Mesendoderm (in vitro differentiated cells): ENCODE data around the gene UBXN11.

Experiments
- DNase-seq: peaks from one replicate; pipeline ENCODE4 v3.0.0; 2013
- H2AK5ac ChIP-seq: 2 replicates; pipeline ENCODE4 v1.6.1; 2013; ENCODE audit warnings: low read length, inconsistent platforms
- H2BK120ac ChIP-seq: 2 replicates; pipeline ENCODE4 v1.6.1; 2013; ENCODE audit warnings: low read depth, mild to moderate bottlenecking, low read length, moderate library complexity, mixed read lengths
- H2BK15ac ChIP-seq: replicated peaks from 2 replicates; pipeline ENCODE4 v1.6.1; 2013; ENCODE audit warnings: low read depth, mild to moderate bottlenecking, moderate library complexity
- H2BK5ac ChIP-seq: 2 replicates; pipeline ENCODE4 v1.6.1; 2013; ENCODE audit warnings: low read length, inconsistent platforms
- H3K18ac ChIP-seq: 2 replicates; pipeline ENCODE4 v1.6.1; 2013; ENCODE audit warnings: mild to moderate bottlenecking, low read length, mixed read lengths
- H3K23ac ChIP-seq: one replicate; pipeline ENCODE4 v1.6.1; 2013; ENCODE audit warnings: low read length
- H3K27ac ChIP-seq: 2 replicates; pipeline ENCODE4 v1.5.1; 2013; ENCODE audit warnings: low read depth, mild to moderate bottlenecking, inconsistent platforms, low read length, moderate library complexity
- H3K27me3 ChIP-seq: 2 replicates; pipeline ENCODE4 v1.6.1; 2013; ENCODE audit warnings: low read length, control low read depth, mild to moderate bottlenecking, inconsistent platforms; ENCODE audit not compliant: insufficient read depth, poor library complexity
- H3K36me3 ChIP-seq: 2 replicates; pipeline ENCODE4 v1.6.1; 2013; ENCODE audit warnings: low read length, inconsistent platforms; ENCODE audit not compliant: control insufficient read depth, insufficient read depth
- H3K4ac ChIP-seq: one replicate; pipeline ENCODE4 v1.6.1; 2013; ENCODE audit warnings: low read depth, mild to moderate bottlenecking, low read length, moderate library complexity
- H3K4me1 ChIP-seq: 2 replicates; pipeline ENCODE4 v1.6.1; 2013; ENCODE audit warnings: low read depth, low read length, inconsistent platforms; ENCODE audit not compliant: control insufficient read depth
- H3K4me2 ChIP-seq: 2 replicates; pipeline ENCODE4 v1.6.1; 2013; ENCODE audit warnings: low read length
- H3K4me3 ChIP-seq: 2 replicates; pipeline ENCODE4 v1.5.1; 2013; ENCODE audit warnings: mild to moderate bottlenecking, low read length
- H3K56ac ChIP-seq: one replicate; pipeline ENCODE4 v1.6.1; 2013; ENCODE audit warnings: low read length
- H3K79me1 ChIP-seq: 2 replicates; pipeline ENCODE4 v1.6.1; 2013; ENCODE audit warnings: low read length, inconsistent platforms
- H3K79me2 ChIP-seq: 2 replicates; pipeline ENCODE4 v1.6.1; 2013; ENCODE audit warnings: mild to moderate bottlenecking, low read length; ENCODE audit not compliant: control insufficient read depth, insufficient read depth
- H3K9ac ChIP-seq: 2 replicates; pipeline ENCODE4 v1.6.1; 2013; ENCODE audit warnings: low read length, inconsistent platforms
- H4K5ac ChIP-seq: one replicate; pipeline ENCODE4 v1.6.1; 2013; ENCODE audit warnings: low read length
- H4K8ac ChIP-seq: one replicate; pipeline ENCODE4 v1.6.1; 2013; ENCODE audit warnings: low read depth, mild to moderate bottlenecking, control low read depth, low read length, moderate library complexity
- WGBS: extraction: QIAGEN DNeasy Blood & Tissue Kit; methylation state at CpG from one replicate; pipeline ENCODE4 v1.1.7; 2013; ENCODE audit warnings: low lambda C conversion rate, missing lambda C conversion rate; ENCODE audit not compliant: insufficient coverage; ENCODE audit errors: extremely low coverage; 5-methylcytosine and 5-hydroxymethylcytosine counted together

The UBXN11 gene

GRCh38 chr1:26281091-26281958 lies 25.1 kb downstream of the UBXN11 start:
- no peak overlapping the region for H3K4me2 ChIP-seq
- H2BK120ac ChIP-seq, result no peak overlapping the region
- no peak overlapping the region for H4K5ac ChIP-seq
- no peak overlapping the region for H3K18ac ChIP-seq
- no peak overlapping the region for H4K8ac ChIP-seq
- H3K9ac ChIP-seq, result peak overlapping the region; percentile 51
- no peak overlapping the region for H3K27ac ChIP-seq
- H3K23ac ChIP-seq, result peak overlapping the region; percentile 29
- no peak overlapping the region for H2BK15ac ChIP-seq
- H2BK5ac ChIP-seq, result no peak overlapping the region
- no peaks in the 10 kb centered on the region for H3K79me2 ChIP-seq
- peak overlapping the region; percentile 91 for H3K56ac ChIP-seq
- H3K36me3 ChIP-seq, result peaks cover 8% of the 10 kb centered on the region
- no CpG with 5 or more reads among the region's 5 CpGs for WGBS
- peaks cover 1% of the 10 kb centered on the region for H3K79me1 ChIP-seq
- H3K4ac ChIP-seq, result no peak overlapping the region
- no peak overlapping the region for H3K4me3 ChIP-seq
- DNase-seq, result no peak
- H3K4me1 ChIP-seq, result peaks cover 13% of the 10 kb centered on the region
- no peaks in the 10 kb centered on the region for H3K27me3 ChIP-seq
- peak overlapping the region; percentile 98 for H2AK5ac ChIP-seq

- Histone ChIP-seq H3K36me3 (peaks cover 12% of the 10 kb centered on the region), H4K5ac (no peak overlapping the region), H3K9ac (peak overlapping the region; percentile 70)
Measured at GRCh38 chr1:26280333-26281042, 25.9 kb downstream of the UBXN11 start.

GRCh38 chr1:26279456-26280332 lies 26.7 kb downstream of the UBXN11 start, which contains the start of gene SH3BGRL3:
TSS of gene SH3BGRL3 (plus strand) at chr1:26280086. CDS start at chr1:26280156, 70 bp downstream.
- peaks cover 1% of the 10 kb centered on the region for H3K79me1 ChIP-seq
- no CpG with 5 or more reads among the region's 66 CpGs for WGBS

More at GRCh38 chr1:26280333-26281042, 25.9 kb downstream of the UBXN11 start:
- Histone ChIP-seq H3K4me1 (peaks cover 13% of the 10 kb centered on the region), H3K27ac (peak overlapping the region; percentile 39), H2AK5ac (peak overlapping the region; percentile 0), H3K79me2 (no peaks in the 10 kb centered on the region), H3K4me2 (peak overlapping the region; percentile 27), H3K56ac (peak overlapping the region; percentile 91), H2BK15ac (no peak overlapping the region), H2BK120ac (no peak overlapping the region), H3K23ac (peak overlapping the region; percentile 75), H3K4ac (no peak overlapping the region), H3K27me3 (no peaks in the 10 kb centered on the region), H3K18ac (peak overlapping the region; percentile 33), H2BK5ac (no peak overlapping the region), H4K8ac (no peak overlapping the region), H3K4me3 (peak overlapping the region; percentile 38), H3K79me1 (peaks cover 1% of the 10 kb centered on the region)
- DNase-seq, result peak; percentile 45
- no CpG with 5 or more reads among the region's 20 CpGs for WGBS

GRCh38 chr1:26278724-26279455 lies 27.5 kb downstream of the UBXN11 start:
- H3K4me1 ChIP-seq, result peaks cover 13% of the 10 kb centered on the region
- H3K36me3 ChIP-seq, result peaks cover 19% of the 10 kb centered on the region
- no peak overlapping the region for H4K5ac ChIP-seq
- no peak overlapping the region for H2AK5ac ChIP-seq
- WGBS, result no CpG with 5 or more reads among the region's 9 CpGs
- H2BK5ac ChIP-seq, result no peak overlapping the region
- H2BK15ac ChIP-seq, result no peak overlapping the region
- peak overlapping the region; percentile 70 for H3K9ac ChIP-seq
- H3K27me3 ChIP-seq, result no peaks in the 10 kb centered on the region
- peaks cover 1% of the 10 kb centered on the region for H3K79me1 ChIP-seq
- H2BK120ac ChIP-seq, result no peak overlapping the region
- H3K79me2 ChIP-seq, result no peaks in the 10 kb centered on the region
- no peak overlapping the region for H3K18ac ChIP-seq
- no peak for DNase-seq
- no peak overlapping the region for H3K4ac ChIP-seq
- H4K8ac ChIP-seq, result no peak overlapping the region
- H3K56ac ChIP-seq, result peak overlapping the region; percentile 91
- H3K23ac ChIP-seq, result no peak overlapping the region
- H3K4me3 ChIP-seq, result no peak overlapping the region
- peak overlapping the region; percentile 5 for H3K27ac ChIP-seq
- H3K4me2 ChIP-seq, result peak overlapping the region; percentile 78

More at GRCh38 chr1:26279456-26280332, 26.7 kb downstream of the UBXN11 start, which contains the start of gene SH3BGRL3:
- no peak within 1 kb of the TSS for H4K8ac ChIP-seq
- peak within 1 kb of the TSS; percentile 78 for H3K4me2 ChIP-seq
- DNase-seq, result peak; percentile 93
- peak within 1 kb of the TSS; percentile 33 for H3K18ac ChIP-seq
- H3K9ac ChIP-seq, result peak within 1 kb of the TSS; percentile 70
- H3K4me3 ChIP-seq, result peak within 1 kb of the TSS; percentile 50
- H2BK5ac ChIP-seq, result no peak within 1 kb of the TSS
- H3K4ac ChIP-seq, result no peak within 1 kb of the TSS
- H2BK15ac ChIP-seq, result no peak within 1 kb of the TSS
- peak within 1 kb of the TSS; percentile 75 for H3K23ac ChIP-seq
- H3K27me3 ChIP-seq, result no peaks in the 10 kb centered on the region
- H2BK120ac ChIP-seq, result no peak within 1 kb of the TSS
- H3K79me2 ChIP-seq, result no peaks in the 10 kb centered on the region
- H3K36me3 ChIP-seq, result peaks cover 15% of the 10 kb centered on the region
- peak within 1 kb of the TSS; percentile 0 for H2AK5ac ChIP-seq
- H3K56ac ChIP-seq, result peak within 1 kb of the TSS; percentile 91
- peak within 1 kb of the TSS; percentile 39 for H3K27ac ChIP-seq
- H4K5ac ChIP-seq, result no peak within 1 kb of the TSS
- peaks cover 13% of the 10 kb centered on the region for H3K4me1 ChIP-seq

GRCh38 chr1:26278303-26278702 lies 28.1 kb downstream of the UBXN11 start:
- H2AK5ac ChIP-seq, result no peak overlapping the region
- no peak overlapping the region for H3K56ac ChIP-seq
- no peak overlapping the region for H4K8ac ChIP-seq
- no peak overlapping the region for H2BK15ac ChIP-seq
- H3K9ac ChIP-seq, result no peak overlapping the region
- H3K4me1 ChIP-seq, result peaks cover 13% of the 10 kb centered on the region
- no peak for DNase-seq
- no CpG with 5 or more reads among the region's 4 CpGs for WGBS
- no peaks in the 10 kb centered on the region for H3K27me3 ChIP-seq
- peaks cover 1% of the 10 kb centered on the region for H3K79me1 ChIP-seq
- H3K4ac ChIP-seq, result no peak overlapping the region
- no peak overlapping the region for H3K18ac ChIP-seq
- H3K36me3 ChIP-seq, result peaks cover 19% of the 10 kb centered on the region
- H3K23ac ChIP-seq, result no peak overlapping the region
- no peak overlapping the region for H3K4me3 ChIP-seq
- H3K27ac ChIP-seq, result no peak overlapping the region
- no peak overlapping the region for H2BK120ac ChIP-seq
- H4K5ac ChIP-seq, result no peak overlapping the region
- H3K4me2 ChIP-seq, result no peak overlapping the region
- no peak overlapping the region for H2BK5ac ChIP-seq
- no peaks in the 10 kb centered on the region for H3K79me2 ChIP-seq
